SH-SY5Y (cell line): Measurements from ENCODE around the gene SLC26A9.

Source experiments
- GATA2 ChIP-seq: IDR thresholded peaks from 2 replicates; pipeline ENCODE4 v1.6.1; 2011; ENCODE audit warnings: mild to moderate bottlenecking, low read depth, low read length
- GATA3 ChIP-seq: IDR thresholded peaks from 2 replicates; pipeline ENCODE4 v1.6.1; 2011; ENCODE audit warnings: low read depth, mild to moderate bottlenecking, low read length, moderate library complexity

DNA sequence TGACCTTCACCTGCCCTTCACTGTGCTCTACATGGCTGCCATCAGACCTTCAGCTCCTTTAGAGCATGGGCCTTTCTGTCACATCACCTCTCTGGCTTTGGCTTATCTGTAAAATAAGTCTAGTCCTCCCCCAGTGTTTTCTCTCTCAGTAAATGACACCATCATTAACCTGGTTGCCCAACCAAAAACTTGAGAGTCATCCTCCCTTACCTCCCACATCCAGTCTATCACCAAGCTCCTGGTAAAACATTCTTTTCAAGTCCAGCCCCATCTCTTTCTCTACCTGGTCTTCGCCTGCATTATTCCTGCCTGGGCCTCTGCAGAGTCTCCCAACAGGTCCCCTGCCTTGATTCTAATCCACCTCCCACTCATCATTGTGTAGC, 13.1 kb downstream of the SLC26A9 start:
- no peak for TF ChIP-seq GATA2
- no peak for TF ChIP-seq GATA3
